ENCODE results near the gene GNAQ.
"Not testable (repeated sequence)": the region's sequence is repeated elsewhere in the genome, so short reads cannot be mapped to it uniquely, and the experiment has no call there.

GRCh38 chr9:77721156-77721555, 310.5 kb downstream of the GNAQ start:
- TF ChIP-seq CTCF (IDR thresholded peaks at IDR 0.05); EZH2 (IDR thresholded peaks at IDR 0.05; ENCODE audit: borderline replicate concordance, insufficient read depth, low read depth, low read length, poor library complexity, severe bottlenecking): not testable (repeated sequence)

Measured in B cell (primary cell).